ENCODE data around the gene MAP7D1.
A peak's percentile ranks its signal among the peaks of the same experiment; 100 is the strongest.

The MAP7D1 gene

GRCh38 chr1:36122062-36123030, 33.6 kb upstream of the MAP7D1 start:
- DNase-seq (ENCODE audit: low read depth in 2 of 2): no peak
- no peak overlapping the region for H3K4me3 ChIP-seq (replicated peaks in 1 of 2; ENCODE audit: low read depth in 2 of 2, low read length in 2 of 2)
- TF ChIP-seq CTCF (IDR thresholded peaks at IDR 0.05; ENCODE audit: low read depth, low read length): no peak

GRCh38 chr1:36123356-36123755, 32.6 kb upstream of the MAP7D1 start:
- H3K4me3 ChIP-seq (replicated peaks in 1 of 2; ENCODE audit: low read depth in 2 of 2, low read length in 2 of 2): no peak overlapping the region
- no peak for DNase-seq (ENCODE audit: low read depth in 2 of 2)
- TF ChIP-seq CTCF (IDR thresholded peaks at IDR 0.05; ENCODE audit: low read depth, low read length): no peak

GRCh38 chr1:36124404-36125128, 31.4 kb upstream of the MAP7D1 start:
- H3K4me3 ChIP-seq (replicated peaks in 1 of 2; ENCODE audit: low read depth in 2 of 2, low read length in 2 of 2): peak overlapping the region in 1 of 2 donors; percentile 2
- no peak for DNase-seq (ENCODE audit: low read depth in 2 of 2)
- no peak for TF ChIP-seq CTCF (IDR thresholded peaks at IDR 0.05; ENCODE audit: low read depth, low read length)

- TF ChIP-seq CTCF (IDR thresholded peaks at IDR 0.05; ENCODE audit: low read depth, low read length): no peak
- no peak for DNase-seq (ENCODE audit: low read depth in 2 of 2)
- H3K4me3 ChIP-seq (replicated peaks in 1 of 2; ENCODE audit: low read depth in 2 of 2, low read length in 2 of 2): peak within 1 kb of the TSS in 1 of 2 donors; percentile 8
These were observed 30.6 kb upstream of the MAP7D1 start, which contains the start of gene COL8A2 for GRCh38 chr1:36125129-36125991. Gene COL8A2, minus strand, starts transcription at chr1:36125222. Its CDS starts 24,980 bp downstream, at chr1:36100242.

DNA sequence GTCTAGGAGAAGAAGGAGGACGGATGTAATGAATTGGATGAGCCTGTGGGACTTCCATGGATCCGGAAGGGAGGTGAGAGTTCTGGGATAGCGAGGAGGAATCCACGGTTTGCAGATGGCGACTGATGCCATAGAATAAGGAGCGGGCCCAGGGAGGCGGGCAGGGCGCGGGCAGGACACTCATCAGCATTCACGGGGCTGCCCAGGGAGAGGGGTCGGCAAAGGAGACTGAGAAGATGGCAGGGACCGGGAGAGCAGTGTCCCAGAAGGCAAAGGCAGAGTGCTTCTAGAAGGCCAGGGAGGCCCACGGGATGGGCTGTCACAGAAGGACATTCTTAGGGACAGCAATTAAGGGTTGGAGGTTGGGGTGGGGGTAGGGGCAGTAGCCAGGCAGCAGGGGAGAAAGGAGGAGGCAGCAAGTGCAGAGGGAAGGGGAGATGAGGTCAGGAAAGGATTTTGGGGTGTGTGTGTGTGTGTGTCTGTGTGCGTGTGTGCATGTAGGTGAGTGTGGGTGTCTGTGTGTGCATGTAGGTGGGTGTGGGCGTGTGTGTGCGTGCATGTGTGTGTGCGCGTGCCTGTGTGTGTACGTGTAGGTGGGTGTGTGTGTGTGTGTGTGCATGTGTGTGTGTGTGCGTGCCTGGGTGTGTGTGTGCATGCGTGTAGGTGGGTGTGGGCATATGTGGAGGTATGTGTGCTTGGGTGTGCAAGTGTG, 29.8 kb upstream of the MAP7D1 start:
- H3K4me3 ChIP-seq (replicated peaks in 1 of 2; ENCODE audit: low read depth in 2 of 2, low read length in 2 of 2): no peak overlapping the region
- no peak for TF ChIP-seq CTCF (IDR thresholded peaks at IDR 0.05; ENCODE audit: low read depth, low read length)

More for the DNA sequence above, 29.8 kb upstream of the MAP7D1 start:
- DNase-seq (ENCODE audit: low read depth in 2 of 2): no peak

Measured in cardiac fibroblast (primary cell).